BLaER1 (cell line): ENCODE measurements around the gene EPB41L3.

ENCODE experiments used
- H3K27ac ChIP-seq: shearing (Covaris generic); formaldehyde crosslinking; 2 replicates; pipeline ENCODE4 v1.8.1; 2022
- H3K27me3 ChIP-seq: shearing (Covaris generic); formaldehyde crosslinking; 2 replicates; pipeline ENCODE4 v1.8.1; 2022
- H3K36me3 ChIP-seq: shearing (Covaris generic); formaldehyde crosslinking; 2 replicates; pipeline ENCODE4 v1.8.1; 2022
- H3K4me1 ChIP-seq: shearing (Covaris generic); formaldehyde crosslinking; 2 replicates; pipeline ENCODE4 v1.8.1; 2022
- H3K4me2 ChIP-seq: shearing (Covaris generic); formaldehyde crosslinking; 2 replicates; pipeline ENCODE4 v1.8.1; 2022
- H3K4me3 ChIP-seq: shearing (Covaris generic); formaldehyde crosslinking; 2 replicates; pipeline ENCODE4 v1.8.1; 2022
- H3K9ac ChIP-seq: shearing (Covaris generic); formaldehyde crosslinking; 2 replicates; pipeline ENCODE4 v1.8.1; 2022
- H3K9me3 ChIP-seq: shearing (Covaris generic); formaldehyde crosslinking; 2 replicates; pipeline ENCODE4 v1.8.1; 2022
- H4K20me1 ChIP-seq: shearing (Covaris generic); formaldehyde crosslinking; 2 replicates; pipeline ENCODE4 v1.8.1; 2022
- Cebpa-rat ChIP-seq: shearing (Covaris generic); IDR thresholded peaks from 2 replicates; pipeline ENCODE4 v1.8.1; 2022

EPB41L3 gene

DNA sequence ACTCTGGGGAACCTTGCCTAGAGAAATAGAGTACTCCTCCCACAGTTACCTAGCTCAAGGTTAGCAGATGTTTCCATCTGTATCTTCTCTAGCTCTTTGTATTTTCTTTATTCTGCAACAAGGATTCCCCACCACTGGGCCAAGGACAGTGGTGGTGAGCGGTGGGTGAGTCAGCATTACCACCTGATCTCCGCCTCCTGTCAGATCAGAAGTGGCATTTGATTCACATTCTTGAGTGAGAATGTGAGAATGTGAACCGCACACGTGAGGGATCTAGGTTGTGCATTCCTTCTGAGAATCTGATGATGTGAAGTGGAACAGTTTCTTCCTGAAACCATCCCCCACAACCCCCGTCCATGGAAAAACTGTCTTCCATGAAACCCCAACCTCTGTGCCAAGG lies 9.0 kb downstream of the EPB41L3 start:
- Histone ChIP-seq H3K27me3 (no peaks in the 10 kb centered on the region), H3K4me1 (no peaks in the 10 kb centered on the region), H3K9me3 (no peaks in the 10 kb centered on the region), H3K4me2 (no peak overlapping the region), H3K9ac (no peak overlapping the region), H3K27ac (no peak overlapping the region), H3K36me3 (no peaks in the 10 kb centered on the region), H4K20me1 (no peaks in the 10 kb centered on the region), H3K4me3 (no peak overlapping the region)
- TF ChIP-seq Cebpa-rat: no peak

DNA sequence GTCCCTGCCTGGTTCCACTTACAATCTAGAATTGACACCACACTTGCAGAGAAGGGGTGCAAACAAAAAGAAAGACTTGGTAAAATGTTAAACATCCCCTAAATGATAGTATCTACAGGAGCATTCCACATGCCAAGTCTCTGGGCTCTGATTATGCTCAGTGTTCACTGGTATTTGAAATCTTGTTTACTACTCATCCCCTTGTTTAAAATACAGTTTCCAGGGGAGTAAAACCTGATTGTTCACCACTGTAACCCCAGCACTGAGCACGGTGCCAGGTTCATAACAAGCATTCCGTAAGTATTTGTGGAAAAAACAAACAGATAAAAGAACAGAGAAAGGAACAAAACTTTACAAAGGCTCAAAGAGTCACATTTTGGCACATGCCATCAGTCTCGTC lies 11.7 kb downstream of the EPB41L3 start:
- no peaks in the 10 kb centered on the region for H4K20me1 ChIP-seq
- H3K9me3 ChIP-seq: no peaks in the 10 kb centered on the region
- no peak overlapping the region for H3K27ac ChIP-seq
- no peaks in the 10 kb centered on the region for H3K36me3 ChIP-seq
- H3K4me3 ChIP-seq: no peak overlapping the region
- no peak overlapping the region for H3K4me2 ChIP-seq
- no peaks in the 10 kb centered on the region for H3K27me3 ChIP-seq
- TF ChIP-seq Cebpa-rat: no peak
- no peaks in the 10 kb centered on the region for H3K4me1 ChIP-seq
- no peak overlapping the region for H3K9ac ChIP-seq

DNA sequence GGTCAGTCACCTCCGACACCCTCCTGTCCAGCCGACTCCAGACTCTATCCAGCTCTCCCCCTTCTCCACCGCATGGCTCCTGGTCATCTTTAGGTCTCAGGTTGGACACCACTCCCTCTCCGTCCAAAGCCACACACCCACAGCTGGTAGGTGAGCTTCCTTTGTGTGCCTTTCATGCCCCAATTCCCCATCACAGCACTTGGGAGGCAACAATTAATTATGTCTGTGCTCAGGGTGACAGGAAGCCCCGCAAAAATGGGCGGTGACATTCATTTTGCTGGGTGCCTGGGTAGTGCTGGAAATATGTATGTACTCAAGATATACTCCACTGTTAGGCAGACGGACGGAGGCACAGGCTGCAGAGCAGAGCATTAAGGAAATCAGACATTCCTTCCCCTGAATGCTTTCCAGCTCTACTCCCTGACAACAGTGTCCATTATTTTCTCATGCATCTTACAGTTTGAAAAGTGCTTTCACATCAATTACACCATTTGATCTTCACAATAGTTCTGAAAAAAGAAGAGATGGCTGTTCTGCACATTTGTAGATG lies 13.1 kb downstream of the EPB41L3 start:
- no peak for TF ChIP-seq Cebpa-rat
- Histone ChIP-seq H3K9me3 (no peaks in the 10 kb centered on the region), H3K27me3 (no peaks in the 10 kb centered on the region), H3K4me3 (no peak overlapping the region), H3K27ac (no peak overlapping the region), H3K4me1 (no peaks in the 10 kb centered on the region), H3K36me3 (no peaks in the 10 kb centered on the region), H3K9ac (no peak overlapping the region), H4K20me1 (no peaks in the 10 kb centered on the region), H3K4me2 (no peak overlapping the region)

DNA sequence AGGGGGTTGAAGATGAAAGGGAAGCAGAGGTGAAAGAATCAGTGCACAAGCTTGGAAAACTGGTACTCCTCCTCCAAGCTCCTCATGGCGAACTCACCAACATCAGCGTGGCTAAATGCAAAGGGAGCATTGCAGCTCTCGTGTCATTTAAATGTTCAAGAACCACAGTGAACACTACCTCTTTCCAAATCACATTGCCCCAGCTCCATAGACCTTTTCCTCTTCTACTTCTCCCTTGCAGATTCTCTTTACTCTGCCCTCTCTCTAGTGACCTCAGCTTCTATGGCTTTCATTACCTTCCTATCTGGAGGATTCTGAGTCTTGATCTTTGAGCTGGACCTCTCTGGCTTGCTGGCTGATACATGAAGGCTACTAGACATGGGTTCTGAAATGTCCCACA lies 14.3 kb downstream of the EPB41L3 start:
- Histone ChIP-seq H4K20me1 (no peaks in the 10 kb centered on the region), H3K4me2 (no peak overlapping the region), H3K9me3 (no peaks in the 10 kb centered on the region), H3K9ac (no peak overlapping the region), H3K36me3 (no peaks in the 10 kb centered on the region), H3K27ac (no peak overlapping the region), H3K4me3 (no peak overlapping the region), H3K4me1 (no peaks in the 10 kb centered on the region), H3K27me3 (no peaks in the 10 kb centered on the region)
- no peak for TF ChIP-seq Cebpa-rat

DNA sequence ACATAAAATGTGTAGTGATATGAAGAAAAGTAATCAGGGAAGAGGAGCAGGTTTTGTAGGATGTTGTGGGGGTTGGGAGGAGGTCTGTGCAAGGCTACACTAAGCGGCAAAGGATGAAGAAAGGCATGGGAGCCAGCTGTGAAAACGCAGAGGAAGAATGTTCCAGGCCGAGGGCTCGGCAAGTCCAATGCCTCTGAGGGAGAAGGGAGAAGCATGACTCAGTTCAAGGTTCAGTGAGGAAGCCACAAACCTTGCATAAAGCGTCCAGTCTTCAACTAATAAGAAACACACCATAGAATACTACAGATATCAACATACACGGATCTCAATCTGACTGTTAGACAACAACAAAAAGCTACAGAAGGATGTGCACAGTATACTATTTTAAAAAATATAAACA lies 16.2 kb downstream of the EPB41L3 start:
- no peaks in the 10 kb centered on the region for H3K27me3 ChIP-seq
- H3K27ac ChIP-seq: no peak overlapping the region
- no peaks in the 10 kb centered on the region for H3K4me1 ChIP-seq
- H3K9me3 ChIP-seq: no peaks in the 10 kb centered on the region
- H4K20me1 ChIP-seq: no peaks in the 10 kb centered on the region
- no peak overlapping the region for H3K4me2 ChIP-seq
- H3K9ac ChIP-seq: no peak overlapping the region
- no peak overlapping the region for H3K4me3 ChIP-seq
- no peak for TF ChIP-seq Cebpa-rat
- H3K36me3 ChIP-seq: no peaks in the 10 kb centered on the region

DNA sequence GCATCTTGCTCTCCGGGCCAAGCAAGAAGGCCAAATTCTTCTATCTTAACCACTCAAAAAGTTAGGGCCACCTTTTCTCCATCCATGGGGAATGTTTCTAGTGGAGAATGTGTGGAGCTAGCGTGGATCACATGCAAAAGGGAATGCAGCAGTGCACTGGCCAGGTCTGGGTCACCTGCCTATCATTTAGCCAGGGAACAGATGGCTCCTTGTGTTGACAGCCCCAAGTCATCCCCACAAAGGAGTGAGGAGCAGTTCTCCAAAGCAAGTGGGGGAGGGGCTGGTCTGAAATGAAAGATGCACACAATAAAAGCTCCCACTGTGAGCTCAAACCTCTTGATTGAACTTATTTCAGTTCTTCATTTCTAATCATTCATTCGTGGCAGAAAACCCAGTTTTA lies 19.1 kb downstream of the EPB41L3 start:
- Histone ChIP-seq H3K9me3 (no peaks in the 10 kb centered on the region), H3K4me2 (no peak overlapping the region), H3K9ac (no peak overlapping the region), H3K36me3 (no peaks in the 10 kb centered on the region), H3K27me3 (no peaks in the 10 kb centered on the region), H3K27ac (no peak overlapping the region), H3K4me3 (no peak overlapping the region), H4K20me1 (no peaks in the 10 kb centered on the region), H3K4me1 (no peaks in the 10 kb centered on the region)
- TF ChIP-seq Cebpa-rat: no peak

DNA sequence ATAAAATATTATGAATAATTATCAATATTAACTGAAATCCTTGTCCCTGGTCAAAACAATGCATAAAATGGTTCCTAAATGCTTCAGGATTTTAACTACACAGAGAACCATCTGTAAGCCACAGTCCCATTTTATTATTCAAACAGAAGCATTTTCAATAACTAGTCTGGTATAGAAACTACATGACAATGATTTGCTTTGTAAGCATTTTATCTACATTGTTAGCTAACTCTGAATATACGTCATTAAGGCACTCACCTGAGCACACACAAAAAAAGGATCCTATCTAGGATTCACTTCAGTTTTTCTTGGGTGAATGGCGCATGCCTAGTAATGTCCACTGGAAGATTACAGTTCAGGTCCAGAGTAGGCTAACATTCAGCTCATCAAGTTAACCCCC lies 22.8 kb downstream of the EPB41L3 start:
- Histone ChIP-seq H3K27me3 (no peaks in the 10 kb centered on the region), H3K4me2 (no peak overlapping the region), H3K27ac (no peak overlapping the region), H3K36me3 (no peaks in the 10 kb centered on the region), H3K4me1 (peaks cover 5% of the 10 kb centered on the region), H3K9me3 (no peaks in the 10 kb centered on the region), H3K9ac (no peak overlapping the region), H4K20me1 (no peaks in the 10 kb centered on the region), H3K4me3 (no peak overlapping the region)
- TF ChIP-seq Cebpa-rat: no peak

DNA sequence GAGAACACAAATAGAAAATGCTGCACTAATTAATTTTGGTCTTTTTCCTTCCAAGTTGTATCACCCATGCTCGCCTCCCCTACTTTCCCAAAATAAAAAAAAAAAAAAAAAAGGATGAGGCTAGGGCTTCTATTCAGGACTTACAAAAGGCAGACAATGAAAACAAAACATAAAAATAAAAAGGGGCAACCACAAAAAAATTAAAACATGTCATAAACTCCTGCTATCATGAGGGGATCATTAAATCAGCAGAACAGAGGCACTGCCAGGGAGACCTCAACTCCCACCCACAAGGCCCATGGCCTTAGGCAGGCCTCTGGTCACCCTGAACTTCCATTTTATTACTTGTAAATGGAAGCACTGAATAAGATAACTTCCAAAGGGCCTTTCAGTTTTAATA lies 23.3 kb downstream of the EPB41L3 start:
- TF ChIP-seq Cebpa-rat: no peak
- no peak overlapping the region for H3K4me3 ChIP-seq
- H3K9me3 ChIP-seq: no peaks in the 10 kb centered on the region
- peaks cover 11% of the 10 kb centered on the region for H3K4me1 ChIP-seq
- H3K9ac ChIP-seq: no peak overlapping the region
- H3K36me3 ChIP-seq: no peaks in the 10 kb centered on the region
- no peak overlapping the region for H3K27ac ChIP-seq
- no peaks in the 10 kb centered on the region for H4K20me1 ChIP-seq
- H3K4me2 ChIP-seq: no peak overlapping the region
- H3K27me3 ChIP-seq: no peaks in the 10 kb centered on the region

DNA sequence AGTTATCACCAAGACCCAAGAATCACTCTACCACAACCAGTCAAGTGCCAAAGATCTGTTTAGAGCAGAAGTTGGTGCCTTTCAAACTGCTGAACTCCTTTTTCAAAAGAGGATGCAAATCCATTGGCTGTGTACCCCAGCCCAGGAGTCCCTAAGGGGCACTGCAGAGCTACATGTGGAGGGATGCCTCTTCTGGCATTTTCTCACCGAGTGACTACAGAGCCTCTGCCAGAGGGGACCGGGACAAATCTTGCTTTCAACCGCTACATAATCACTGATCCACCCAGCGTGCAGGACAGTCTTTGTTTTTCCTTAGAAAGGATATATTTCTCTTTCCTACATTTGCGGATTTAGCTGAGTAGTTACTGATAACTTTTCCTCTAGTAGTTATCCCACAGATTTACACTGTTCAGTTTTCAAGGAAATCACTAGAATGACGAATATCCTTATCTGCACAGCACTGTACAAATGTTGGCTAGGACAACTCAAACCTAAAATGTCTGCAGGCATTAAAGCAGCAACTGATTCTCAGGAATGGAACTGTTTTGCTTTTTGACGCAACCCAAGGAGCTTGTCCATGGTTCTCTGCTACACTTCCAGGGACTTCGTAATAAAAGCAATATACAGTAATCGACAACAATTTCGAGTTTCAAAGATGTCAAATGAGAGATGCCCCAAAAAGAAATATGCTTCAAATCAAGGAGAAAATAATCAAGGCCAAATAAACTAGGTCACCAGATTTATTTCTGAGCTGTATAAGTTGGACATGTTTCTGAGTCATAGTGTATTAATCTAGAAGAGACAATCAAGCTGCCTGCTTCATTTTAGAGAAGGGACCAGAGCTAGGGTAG lies 24.1 kb downstream of the EPB41L3 start:
- Histone ChIP-seq H3K4me3 (no peak overlapping the region), H3K27me3 (no peaks in the 10 kb centered on the region), H3K27ac (no peak overlapping the region), H4K20me1 (no peaks in the 10 kb centered on the region), H3K4me1 (peaks cover 18% of the 10 kb centered on the region), H3K9ac (no peak overlapping the region), H3K4me2 (no peak overlapping the region), H3K9me3 (no peaks in the 10 kb centered on the region), H3K36me3 (no peaks in the 10 kb centered on the region)
- TF ChIP-seq Cebpa-rat: no peak

DNA sequence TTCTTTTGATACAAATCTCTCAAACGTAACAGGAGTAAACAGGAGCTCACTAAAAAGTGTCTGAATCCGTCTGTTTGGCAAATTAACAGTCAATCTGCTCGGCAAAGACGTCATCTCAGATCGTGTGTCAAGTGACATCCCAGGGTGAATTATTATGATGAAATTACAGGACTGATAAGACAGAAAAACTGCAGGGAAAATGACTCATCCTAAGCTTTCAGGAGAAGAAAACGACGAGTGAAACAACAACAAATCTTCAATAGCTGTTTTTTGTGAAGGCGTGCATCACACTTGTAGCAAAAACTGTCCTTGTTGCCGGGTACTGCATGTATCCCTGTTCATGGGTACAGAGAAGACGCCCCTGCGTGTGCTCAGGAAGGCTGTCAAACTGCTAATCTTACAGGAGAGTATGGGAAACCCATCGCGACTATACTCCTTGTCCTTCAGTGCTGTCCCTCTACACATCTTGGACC lies 24.9 kb downstream of the EPB41L3 start:
- no peaks in the 10 kb centered on the region for H4K20me1 ChIP-seq
- no peaks in the 10 kb centered on the region for H3K27me3 ChIP-seq
- no peak for TF ChIP-seq Cebpa-rat
- no peak overlapping the region for H3K4me2 ChIP-seq
- no peaks in the 10 kb centered on the region for H3K9me3 ChIP-seq
- peaks cover 23% of the 10 kb centered on the region for H3K4me1 ChIP-seq
- H3K36me3 ChIP-seq: no peaks in the 10 kb centered on the region
- no peak overlapping the region for H3K4me3 ChIP-seq
- H3K27ac ChIP-seq: no peak overlapping the region
- no peak overlapping the region for H3K9ac ChIP-seq
